Islet of Langerhans (tissue), 1 donor: ENCODE results near the gene ACOT13.
A peak's percentile ranks its signal among the peaks of the same experiment; 100 is the strongest.
"Not testable (repeated sequence)": the region's sequence is repeated elsewhere in the genome, so short reads cannot be mapped to it uniquely, and the experiment has no call there.

Source experiments
- FAIRE-seq: peaks from one replicate; lab custom pipeline; 2011; peaks lifted over from hg19 to GRCh38; lab: Jason Lieb, UNC

The ACOT13 gene

DNA sequence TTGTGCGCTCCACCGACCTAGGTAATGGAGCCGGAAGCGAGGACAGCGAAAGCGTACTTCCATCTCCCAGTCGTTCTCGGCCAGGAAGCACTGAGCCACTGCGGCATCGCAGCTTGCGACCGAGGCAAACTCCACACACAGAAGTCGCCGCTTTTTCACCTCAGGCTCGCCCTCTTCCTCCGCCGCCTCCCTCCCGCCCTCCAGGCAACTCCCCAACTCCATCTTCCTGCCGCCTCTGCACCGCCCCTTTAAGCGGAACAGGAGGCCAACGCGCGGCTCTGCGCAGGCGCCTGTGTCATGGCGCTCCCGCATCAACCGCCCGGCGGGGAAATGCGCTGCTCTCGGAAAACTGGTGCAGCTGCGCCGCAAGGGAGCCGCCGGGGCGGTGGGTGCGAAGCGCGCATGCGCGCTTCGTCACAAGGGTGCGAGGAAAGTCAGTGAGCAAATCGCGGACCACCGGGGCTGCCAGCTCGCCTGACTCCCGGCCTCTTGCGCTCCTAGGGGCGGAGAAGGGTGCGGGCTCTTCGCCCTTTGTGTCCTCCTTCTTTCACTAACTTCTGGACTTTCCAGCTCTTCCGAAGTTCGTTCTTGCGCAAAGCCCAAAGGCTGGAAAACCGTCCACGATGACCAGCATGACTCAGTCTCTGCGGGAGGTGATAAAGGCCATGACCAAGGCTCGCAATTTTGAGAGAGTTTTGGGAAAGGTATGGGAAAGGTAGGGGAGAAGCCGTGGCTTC, at the start of gene ACOT13, which contains the start of gene TDP2:
TSS of gene ACOT13 (plus strand) at position 437 of the 737 bp plus-strand sequence. CDS start at position 624, 187 bp downstream.
TSS of gene TDP2 (minus strand) at position 259 of the 737 bp plus-strand sequence. CDS start at position 222, 37 bp downstream.
- no peak for FAIRE-seq

DNA sequence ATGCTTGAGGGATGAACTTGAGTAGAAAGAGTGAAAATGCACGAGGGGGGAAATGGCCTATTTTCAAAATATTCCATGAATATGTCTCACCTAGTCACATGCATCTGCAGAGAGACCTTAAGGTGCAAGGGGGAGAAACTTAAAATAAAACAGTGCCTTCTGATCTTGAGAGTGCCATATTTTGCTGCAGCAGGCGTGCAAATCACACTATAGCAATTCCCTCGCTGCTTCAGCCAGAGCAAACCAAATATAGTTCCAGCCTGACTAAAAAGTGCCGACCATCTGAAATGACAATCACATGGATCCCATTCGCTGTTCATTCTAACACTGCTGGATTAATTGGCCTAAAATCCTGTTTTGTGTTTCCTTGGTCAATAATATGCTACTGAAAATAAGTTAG, 47.2 kb upstream of the ACOT13 start:
- FAIRE-seq, result no peak

DNA sequence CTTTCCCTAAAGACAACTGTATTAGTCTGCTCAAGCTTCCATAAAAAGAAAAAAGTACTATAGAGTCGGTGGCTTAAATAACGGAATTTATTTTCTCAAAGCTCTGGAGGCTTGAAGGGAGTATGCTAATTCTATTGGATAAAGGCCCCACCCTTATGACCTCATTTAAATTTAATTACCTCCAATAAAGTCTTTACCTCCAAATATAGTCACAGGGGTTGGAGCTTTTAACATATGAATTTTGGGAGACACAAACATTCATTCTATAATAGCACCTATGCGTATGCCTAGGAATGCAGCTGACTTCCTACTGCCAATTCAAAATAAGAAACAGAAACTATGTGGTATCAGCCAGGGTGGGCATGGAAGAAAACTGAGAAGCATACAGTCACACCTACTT, 46.2 kb upstream of the ACOT13 start:
- FAIRE-seq, result no peak

DNA sequence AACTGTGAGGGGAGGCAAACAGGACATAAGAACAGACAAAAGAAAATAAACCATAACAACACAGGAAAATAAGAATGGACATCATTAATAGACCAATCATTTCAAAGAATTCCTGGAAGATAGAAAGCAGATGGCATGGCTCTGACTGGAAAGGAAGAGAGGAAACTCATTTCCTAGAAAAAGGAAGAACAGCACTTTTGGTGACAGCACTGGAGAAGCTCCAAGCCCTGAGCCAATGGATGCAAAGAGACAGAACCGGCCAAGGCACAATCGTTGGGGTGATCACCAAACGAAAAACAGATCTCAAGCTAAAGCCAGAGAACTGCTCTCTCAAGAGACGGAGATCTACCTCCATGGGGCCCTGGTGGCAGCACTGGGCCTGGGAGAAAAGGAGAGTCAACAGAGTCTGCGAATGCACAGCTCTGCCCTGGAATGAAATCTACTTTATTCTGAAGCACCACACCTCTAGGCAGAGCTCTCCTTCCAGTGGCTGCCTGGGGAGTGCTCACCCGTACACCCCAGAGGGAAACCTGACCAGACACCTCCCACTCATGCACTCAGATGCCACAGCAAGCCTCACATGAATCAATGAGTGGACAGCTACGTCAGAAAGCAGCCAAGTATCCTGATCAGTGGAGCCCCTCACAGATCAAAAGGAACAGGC, 45.1 kb upstream of the ACOT13 start:
- FAIRE-seq, result no peak

DNA sequence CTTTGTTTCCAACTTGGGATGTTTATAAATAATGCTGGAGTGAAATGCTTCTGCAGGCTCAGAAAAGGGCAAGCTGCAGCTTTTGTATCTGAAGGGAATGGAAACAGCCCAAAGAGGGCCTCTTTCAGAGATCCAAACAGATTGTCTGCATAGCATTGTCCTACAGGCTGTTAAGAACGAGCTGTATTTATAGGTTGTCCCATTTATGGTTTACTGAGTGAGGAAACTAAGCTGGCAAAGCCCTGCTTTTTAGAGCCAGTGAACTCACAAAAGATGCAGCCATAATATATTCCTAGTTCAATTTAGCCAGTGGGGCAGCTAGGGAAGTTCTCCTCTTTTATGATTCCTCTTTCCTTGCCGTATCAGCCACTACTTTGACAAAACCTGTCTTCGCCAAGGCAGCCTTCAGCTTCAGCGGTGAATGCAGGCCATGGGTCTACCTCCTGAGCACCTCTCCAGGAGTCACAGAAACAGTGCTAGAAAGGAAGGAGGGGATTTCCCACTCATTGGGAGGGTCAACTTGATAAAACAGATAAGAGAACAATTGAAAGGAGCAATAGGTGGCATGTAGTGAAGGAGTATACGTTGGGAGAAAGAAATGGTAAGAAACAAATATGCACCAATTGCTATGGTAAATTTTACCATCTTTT, 35.9 kb upstream of the ACOT13 start:
- FAIRE-seq, result no peak

DNA sequence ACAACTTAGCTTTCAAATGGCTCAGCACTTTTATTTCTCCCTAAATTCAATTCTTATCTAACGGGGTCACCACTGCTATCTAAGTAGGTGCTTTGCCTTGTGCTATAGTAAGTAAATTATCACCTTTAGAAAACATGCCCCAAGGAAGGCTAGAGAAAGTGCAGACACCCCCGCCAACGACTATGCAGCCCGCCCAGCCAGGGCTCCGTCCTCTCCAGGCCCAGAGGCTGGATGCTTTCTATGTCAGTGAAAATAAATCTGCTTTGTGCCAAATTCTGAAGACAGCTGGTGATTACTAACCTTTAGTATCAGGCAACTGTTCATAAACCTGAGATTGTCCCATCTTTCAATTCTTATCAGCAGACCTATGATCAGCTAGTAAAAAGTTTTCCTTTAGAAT, 35.2 kb upstream of the ACOT13 start:
- no peak for FAIRE-seq

DNA sequence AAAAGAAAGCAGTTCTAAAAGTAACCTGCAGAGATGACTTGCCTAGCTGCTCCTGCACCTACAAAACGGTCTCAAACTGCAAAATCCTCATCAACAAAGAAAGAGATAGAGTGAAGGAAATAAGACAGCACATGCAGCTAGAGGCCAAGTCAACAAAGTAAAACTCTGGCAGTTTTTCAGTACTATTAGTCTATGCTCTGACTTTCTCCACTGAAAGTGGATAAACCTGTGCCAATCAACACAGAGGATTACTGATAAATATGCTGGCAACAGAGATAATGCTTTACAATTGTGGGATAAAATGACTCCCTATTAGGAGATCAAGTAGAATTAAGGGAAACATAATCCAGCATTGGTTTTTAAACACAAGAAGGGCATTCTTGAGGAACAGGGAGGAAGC, 34.3 kb upstream of the ACOT13 start:
- no peak for FAIRE-seq

DNA sequence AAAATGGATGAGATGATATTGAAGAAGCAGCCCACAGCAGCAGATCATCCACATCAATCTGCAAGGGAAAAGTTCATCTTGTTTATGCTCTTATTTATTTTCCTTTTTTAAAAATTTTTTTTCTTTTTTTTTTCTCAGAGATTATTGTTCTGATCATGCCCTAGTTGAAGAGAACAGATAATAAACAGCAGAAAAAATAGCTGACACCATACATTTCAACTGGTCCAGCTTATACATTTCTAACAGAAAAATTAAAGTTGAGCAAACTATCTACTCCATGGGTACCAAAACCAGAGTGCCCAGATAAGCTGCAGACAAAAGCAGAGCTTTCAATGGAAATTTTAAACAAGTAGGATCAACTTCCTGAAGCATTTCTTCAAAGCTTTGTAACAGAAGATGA, 30.2 kb upstream of the ACOT13 start:
- FAIRE-seq, result no peak

DNA sequence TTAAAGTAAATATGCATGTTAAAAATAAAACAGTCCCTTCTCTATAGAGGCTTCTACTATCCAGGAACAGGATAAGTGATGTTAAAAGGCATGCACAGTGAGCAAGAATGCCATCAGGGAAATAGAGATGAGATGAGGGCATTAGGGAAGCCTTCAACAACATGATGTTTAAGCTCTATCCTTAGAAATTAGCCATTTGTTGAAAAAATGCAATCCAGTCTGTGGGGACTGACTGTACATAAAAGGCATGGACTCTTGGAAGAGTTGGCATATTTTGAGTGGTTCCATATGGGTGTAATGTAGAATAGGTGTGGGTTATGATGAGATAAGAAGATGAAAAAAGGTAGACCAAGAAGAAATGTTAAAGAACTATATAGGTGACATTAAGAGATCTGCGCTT, 26.7 kb upstream of the ACOT13 start:
- FAIRE-seq, result no peak

DNA sequence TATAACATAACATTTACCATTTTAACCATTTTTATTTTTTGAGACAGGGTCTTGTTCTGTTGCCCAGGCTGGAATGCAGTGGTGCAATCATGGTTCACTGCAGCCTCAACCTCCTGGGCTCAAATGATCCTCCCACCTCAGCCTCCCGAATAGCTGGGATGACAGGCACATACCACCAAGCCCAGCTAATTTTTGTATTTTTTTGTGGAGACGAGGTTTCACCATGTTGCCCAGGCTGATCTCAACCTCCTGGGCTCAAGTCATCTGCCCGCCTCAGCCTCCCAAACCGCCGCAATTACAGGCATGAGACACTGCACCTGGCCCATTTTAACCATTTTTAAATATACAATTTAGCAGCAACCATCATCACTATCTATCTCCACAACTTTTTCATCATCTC, 26.2 kb upstream of the ACOT13 start:
- FAIRE-seq, result not testable (repeated sequence)

DNA sequence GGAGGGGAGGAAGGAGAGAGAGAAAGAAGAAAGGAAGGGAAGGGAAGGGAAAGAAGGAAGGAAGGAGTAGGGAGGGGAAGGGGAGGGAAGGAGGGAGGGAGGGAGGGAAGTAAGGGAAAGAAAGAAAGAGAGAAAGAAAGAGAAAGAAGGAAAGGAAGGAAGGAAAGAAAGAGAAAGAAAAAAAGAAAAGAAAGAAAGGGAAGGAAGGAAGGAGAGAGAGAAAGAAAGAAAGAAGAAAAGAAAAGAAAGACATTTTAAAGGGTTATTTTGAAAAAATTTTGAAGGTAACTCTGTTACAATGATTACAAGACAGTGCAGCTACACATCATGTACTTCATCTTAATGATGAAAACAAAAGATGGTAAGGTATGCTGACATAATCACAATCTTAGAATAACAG, 24.8 kb upstream of the ACOT13 start:
- no peak for FAIRE-seq

DNA sequence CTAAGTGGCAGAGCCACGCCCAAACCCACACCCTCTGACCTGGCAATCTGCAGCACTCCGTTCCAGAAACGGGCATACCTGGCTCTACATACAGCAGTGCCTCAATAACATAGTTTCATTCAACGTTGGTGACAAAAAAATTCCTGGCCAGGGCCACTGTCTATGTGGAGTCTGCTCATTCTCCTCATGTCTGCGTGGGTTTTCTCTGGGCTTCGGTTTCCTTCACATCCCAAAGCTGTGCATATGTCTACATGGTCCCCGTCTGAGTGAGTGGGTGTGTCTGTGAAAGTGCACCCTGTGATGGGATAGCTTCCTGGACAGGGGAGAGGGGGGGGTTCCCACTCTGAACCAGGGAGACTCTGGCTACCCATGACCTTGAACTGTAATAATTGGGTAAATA, 23.0 kb upstream of the ACOT13 start:
- FAIRE-seq, result no peak

DNA sequence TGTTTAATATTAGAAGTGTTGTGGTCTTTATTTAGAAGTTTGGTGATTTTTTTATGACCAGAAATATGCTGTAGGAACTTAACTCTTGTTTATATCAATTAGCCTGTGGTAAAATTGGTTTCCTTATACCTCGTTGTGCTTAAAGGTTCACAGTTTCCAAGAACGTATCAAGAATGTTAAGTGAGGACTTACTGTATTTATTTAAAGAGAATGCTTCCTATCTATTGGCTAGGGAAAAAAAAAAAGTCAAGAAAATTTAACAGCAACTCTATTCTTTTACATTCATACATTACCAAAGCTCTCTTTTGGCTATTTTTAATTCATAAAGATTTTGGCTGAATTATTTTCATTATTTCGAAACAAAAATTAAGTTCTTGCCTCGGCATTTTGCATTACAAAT, 22.5 kb upstream of the ACOT13 start:
- no peak for FAIRE-seq

DNA sequence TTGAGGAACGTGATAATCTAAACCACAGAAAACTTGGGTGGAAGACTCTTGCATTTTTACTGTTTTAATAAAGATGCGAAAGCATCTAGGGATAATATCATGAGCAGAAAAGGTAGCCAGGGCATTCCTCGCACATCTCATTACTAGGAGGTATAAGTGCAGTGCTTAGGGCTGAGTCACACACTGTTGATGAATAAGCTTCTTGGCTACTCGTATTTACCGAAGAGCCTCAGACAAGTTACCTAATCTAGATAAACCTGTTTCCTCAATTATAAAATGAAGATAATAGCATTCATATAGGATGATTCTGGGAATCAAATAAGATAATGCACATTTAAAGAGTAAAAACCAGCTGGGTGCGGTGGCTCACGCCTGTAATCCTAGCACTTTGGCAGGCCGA, 20.1 kb upstream of the ACOT13 start:
- FAIRE-seq, result peak; percentile 80

DNA sequence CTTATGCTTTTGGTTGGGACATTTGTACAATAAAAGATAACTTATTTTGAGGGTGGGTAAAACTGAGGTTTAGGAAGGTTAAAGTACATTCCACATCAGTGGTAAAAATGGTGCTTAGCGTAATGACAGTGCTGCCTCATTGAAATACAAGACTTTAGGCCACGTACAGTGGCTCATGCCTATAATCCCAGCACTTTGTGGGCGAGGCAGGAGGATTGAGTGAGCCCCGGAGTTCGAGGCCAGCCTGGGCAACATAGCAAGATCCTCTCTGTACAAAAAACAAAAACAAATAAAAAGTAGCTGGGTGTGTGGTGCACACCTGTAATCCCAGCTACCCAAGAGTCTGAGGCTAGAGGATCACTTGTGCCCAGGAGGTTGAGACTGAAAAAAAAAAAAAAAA, 18.6 kb upstream of the ACOT13 start:
- no peak for FAIRE-seq

DNA sequence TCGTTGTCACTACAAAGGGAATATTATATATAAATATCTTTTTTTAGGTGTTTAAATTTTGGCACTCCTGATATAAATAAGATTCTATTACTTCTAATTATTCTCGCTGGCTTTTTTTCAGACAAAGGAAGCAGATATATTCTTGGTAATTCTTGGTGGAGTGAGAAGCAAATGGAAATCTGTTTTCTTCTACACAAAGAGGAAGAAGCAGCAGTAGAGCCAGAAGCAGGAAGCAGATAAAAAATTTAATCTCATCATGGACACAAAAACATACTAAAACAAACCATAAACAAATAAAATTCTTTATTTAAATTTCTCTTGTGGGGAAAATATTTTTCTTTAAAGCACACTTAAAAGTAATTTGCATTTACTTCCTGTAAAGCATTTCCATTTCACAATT, 17.2 kb upstream of the ACOT13 start:
- no peak for FAIRE-seq

DNA sequence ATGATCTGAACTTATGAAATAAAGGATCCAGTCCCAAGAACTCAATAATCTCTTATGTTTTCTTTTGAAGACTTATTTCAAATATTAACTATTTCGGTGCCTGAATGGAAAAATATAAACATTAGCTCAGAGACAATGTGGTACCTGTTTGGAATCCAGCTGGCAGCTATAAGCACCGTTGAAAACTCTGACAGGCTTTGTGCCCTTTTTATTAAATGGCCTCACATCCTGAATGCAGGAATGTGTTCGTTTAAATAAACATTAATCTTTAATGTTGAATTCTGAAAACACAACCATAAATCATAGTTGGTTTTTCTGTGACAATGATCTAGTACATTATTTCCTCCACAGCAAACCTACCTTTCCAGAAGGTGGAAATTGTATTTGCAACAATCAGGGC, 16.5 kb upstream of the ACOT13 start:
- FAIRE-seq, result no peak

DNA sequence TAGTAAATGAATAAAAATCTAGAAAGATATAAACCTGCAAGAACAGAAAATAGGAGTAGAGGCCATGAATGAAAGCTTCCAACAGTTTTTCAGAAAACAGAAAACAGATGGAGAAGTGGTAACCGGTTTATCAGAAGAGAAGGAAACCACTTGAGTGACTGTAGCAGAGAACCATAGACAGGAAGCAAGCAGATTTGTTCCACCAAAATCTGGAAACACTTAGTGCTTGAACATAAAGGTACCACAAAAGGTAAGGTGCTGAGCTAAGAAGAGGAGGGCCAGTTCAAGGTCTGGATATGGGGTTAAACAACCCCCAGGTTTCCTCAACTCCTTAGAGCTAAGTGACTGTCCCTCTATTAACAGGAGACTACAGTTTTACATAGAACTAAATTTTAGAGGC, 11.7 kb upstream of the ACOT13 start:
- FAIRE-seq, result no peak

DNA sequence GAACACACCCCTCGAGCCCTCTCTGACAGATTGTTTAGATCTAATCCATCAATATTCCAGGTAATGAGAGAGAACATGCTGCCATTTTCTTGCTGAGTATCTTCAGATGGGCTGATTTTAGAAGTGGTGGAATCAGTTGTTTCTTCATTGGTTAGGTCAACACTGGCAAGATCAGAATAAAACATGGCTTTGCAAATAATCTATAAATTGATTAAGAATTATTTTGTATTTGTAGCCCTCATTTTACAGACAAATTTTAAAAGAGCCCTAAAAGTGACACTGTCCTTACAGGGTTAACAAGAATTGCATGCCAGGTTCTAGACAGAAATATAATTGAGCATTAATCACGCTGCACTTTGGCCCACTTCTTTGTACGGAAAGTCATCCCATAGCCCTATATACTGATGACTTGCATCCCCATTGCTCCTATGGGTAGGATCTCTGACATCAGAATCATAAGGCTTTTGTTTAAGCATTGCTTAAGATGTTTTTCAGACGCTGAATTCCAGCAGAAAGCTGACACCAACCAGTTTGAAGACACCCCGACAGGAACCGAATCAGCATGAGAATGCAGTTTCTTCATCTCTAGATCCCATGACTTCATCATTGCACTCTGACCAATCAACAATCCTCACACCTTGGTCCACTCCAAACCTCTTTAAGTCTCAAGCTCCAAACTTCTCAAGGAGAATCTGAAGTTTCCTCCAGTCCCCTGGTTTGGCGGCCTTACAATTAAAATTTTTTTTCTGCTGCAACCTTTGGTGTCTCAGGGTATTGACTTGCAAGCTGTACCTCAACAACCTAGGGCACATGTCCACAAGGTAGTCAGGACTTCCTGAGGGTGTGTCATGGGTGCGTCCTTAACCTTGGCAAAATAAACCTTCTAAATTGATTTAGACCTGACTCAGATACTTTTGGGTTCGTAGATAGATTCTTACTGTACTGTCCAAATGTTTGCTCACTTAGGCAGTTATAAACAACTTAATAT, 8.0 kb upstream of the ACOT13 start:
- no peak for FAIRE-seq

DNA sequence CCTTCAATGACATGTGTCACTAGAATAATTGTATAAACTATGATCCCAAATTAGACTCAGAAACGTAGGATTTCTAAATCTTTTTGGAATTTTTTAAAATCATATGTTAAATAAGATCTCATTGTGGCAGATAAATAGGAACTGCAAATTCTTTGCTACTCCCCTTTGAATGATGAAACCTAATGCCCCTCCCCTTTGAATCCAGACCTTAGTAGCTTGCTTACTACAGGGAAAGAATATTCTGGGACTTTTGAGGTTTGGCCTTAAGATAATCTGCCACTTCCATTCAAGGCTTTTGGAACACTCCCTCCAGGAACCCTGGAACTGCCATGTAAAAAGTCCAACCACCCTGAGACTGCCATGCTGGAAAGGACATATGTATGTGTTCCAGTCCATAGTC, 7.3 kb upstream of the ACOT13 start:
- no peak for FAIRE-seq

DNA sequence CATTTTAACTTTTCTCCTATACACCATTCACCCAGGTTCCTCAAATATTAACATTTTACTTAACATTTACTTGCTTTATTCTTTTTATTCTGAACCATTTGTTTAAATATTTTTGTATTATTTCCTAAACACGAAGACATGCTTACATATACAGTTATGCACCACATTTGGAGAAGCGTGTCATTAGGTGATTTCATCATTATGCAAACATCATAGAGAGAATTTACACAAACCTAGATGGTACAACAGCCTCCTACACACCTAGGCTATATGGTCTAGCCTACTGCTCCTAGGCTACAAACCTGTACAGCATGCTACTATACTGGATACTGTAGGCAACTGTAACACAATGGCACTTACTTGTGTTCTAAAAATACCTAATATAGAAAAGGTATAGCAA, 6.8 kb upstream of the ACOT13 start:
- no peak for FAIRE-seq

DNA sequence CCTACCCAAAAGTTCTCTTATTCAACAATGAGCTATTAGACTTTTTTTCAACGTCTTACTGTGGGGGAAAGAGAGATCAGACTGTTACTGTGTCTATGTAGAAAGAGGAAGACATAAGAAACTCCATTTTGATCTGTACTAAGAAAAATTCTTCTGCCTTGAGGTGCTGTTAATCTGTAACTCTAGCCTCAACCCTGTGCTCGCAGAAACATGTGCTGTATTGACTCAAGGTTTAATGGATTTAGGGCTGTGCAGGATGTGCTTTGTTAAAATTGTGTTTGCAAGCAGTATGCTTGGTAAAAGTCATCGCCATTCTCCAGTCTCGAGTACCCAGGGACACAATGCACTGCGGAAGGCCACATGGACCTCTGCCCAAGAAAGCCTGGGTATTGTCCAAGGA, 5.1 kb upstream of the ACOT13 start:
- not testable (repeated sequence) for FAIRE-seq
